Epidermal melanocyte (primary cell): ENCODE measurements around the gene GPR17.

ENCODE experiments used
- DNase-seq: peaks from one replicate; pipeline ENCODE4 v3.0.0; 2011; ENCODE audit warnings: low spot score; ENCODE audit not compliant: insufficient read length

GPR17 gene

DNA sequence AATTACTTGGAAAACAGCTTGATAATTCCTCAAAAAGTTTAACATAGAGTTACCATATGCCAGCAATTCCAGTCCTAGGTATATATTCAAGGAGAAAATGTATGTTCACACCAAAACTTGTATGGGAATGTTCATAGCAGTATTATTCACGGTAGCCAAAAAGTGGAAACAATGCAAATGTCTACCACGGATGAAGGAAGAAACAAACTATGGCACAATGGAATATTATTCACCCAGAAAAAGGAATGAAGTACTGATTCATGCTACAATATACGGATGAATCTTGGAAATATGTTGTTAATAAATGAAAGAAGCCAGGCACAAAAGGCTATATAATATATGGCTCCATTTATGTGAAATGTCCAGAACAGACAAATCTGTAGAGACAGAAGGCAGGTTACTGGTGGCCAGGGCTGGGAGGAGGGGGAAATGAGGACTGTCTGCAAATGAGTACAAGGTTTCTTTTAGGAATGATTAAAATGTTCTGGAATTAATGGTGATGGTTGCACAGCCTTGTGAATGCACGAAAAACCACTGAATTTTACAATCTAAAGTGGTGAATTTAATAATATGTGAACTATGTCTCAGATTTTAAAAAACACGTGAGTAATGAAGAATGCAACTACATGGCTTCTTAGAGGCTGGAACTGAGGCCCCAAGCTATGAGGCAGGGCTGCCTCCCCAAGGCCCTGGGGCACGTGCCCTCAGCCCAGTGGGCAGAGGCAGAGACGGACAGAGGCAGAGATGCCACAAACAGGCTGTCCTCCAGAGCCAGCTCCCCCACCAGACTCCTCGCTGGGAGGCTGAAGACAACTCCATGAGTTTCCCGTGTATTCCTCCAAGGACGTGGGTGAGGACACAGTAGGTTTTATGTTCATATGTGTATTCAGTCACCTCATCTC, 24.4 kb downstream of the GPR17 start:
- DNase-seq, result no peak

DNA sequence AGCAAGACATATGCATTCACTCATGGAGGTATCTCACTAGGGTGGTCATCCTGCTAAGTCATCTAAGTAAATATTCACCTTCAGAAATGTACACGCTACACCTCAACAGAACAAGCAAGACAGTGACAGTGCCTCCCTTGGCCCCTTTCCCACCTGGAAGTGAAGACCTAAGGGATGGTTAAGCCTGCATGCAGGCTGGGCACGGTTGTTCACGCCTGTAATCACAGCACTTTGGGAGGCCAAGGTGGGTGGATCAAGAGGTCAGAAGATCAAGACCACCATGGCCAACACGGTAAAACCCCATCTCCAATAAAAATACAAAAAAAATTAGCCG, 25.0 kb downstream of the GPR17 start:
- no peak for DNase-seq

DNA sequence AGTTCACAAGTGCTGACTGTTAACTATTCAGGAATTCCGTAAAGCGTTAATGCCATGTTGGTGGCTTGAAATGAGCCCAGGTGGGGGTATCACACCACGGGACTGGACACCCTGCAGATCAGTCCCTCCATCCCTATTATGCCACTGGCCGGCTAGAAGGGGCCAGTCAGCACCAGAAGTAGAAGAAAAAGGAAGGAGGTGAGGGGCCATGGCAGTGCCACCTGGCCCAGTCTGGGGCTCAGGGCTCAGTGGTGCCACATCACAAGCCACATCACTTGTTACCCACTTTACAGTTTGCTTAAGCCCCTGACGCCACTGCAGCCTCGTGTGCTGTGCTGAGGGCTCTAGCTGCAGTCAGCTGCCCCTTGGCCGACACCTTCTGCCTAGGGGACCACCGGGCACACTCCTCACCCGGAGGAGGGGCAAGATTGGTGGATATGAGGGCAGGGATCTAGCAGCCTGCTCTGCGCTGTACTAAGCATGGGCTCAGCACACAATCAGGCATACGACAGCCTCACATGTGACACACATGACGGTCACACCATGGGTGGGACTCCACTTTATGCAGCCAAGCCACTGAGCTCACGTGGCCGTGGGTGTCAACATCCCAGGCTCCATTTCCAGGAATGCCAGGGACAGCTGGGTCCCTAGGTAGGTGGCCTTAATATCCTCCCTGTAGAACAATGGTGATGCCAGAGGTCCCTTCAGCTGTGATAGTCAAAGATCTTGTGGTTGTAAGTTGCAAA, 25.8 kb downstream of the GPR17 start:
- no peak for DNase-seq

DNA sequence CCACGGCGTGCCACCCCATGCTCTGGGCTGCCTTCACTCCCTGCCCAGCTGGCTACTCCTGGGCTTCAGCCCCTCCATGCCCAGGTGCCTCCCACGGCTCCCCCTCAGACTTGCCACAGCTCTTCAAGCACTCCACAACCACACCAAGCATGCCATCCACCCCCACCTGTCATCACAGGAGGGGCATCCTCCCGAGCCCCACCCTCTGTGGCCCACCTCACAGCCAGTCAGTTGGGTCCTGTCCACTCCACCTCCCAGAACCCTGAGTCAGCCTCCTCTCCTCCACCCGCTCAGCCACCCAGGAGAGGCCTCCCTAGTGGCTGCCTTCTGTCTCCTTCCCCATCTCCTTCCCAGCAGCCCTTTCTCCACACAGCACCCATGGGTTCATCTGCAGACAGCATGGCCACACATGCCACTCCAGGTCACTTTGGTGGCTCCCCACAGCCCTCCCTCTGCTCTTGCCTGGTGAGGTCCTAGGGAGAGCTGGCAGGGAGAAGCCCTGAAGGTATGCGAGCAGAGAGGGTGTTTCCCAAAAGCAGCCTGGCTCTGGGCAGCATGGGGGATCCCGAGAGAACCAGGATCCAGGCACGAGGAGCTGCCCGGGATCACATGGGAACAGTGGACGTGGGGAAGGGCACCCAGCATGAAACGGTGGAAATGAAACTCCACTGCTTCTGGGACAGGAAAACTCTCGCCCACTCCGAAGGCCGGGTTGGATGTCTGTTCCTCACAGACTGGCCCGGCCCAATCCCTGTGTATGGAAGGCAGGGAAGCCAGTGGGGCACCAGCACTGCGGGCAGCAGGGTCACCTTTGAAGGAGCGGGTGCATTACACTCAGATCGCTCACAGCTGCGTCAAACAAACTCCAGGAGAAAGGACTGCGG, 26.6 kb downstream of the GPR17 start:
- DNase-seq, result no peak

DNA sequence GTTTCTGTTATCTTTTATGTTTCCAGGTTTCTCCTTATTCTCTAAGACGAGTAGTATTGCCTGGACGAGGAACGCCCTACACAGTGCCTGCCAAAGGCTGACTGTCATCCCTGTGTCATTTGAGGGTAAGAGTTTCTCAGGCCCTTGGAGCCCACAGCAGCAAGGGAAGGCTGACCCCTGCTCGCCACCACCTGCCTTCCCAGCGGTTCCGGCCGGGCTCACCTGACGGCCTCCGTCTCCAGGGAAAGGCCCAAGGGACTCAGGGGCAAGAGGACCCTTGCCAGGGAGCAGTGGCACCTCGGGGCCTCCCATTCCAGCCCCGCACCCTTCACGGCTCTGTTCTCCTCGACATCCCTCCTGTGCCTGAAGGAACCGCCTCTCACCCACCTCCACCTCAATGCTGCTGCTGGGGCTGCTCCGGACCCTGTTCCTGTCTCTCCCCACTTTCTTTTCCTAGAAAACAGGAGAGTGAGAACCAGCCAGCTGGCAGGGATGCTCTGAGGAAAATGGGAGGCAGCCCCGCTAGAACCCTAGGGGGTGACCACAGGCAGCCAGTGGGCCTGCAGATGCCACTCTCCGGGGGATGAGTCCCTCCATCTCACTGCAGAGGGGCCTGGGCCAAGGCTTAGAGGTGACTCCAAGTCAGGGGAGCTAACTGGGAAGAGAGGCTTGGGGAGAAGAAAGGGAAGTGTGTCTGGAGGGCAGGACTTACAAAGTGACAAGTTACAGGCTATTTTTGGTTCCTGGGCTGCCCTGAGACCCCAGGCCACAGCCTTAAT, 27.5 kb downstream of the GPR17 start:
- DNase-seq, result no peak

DNA sequence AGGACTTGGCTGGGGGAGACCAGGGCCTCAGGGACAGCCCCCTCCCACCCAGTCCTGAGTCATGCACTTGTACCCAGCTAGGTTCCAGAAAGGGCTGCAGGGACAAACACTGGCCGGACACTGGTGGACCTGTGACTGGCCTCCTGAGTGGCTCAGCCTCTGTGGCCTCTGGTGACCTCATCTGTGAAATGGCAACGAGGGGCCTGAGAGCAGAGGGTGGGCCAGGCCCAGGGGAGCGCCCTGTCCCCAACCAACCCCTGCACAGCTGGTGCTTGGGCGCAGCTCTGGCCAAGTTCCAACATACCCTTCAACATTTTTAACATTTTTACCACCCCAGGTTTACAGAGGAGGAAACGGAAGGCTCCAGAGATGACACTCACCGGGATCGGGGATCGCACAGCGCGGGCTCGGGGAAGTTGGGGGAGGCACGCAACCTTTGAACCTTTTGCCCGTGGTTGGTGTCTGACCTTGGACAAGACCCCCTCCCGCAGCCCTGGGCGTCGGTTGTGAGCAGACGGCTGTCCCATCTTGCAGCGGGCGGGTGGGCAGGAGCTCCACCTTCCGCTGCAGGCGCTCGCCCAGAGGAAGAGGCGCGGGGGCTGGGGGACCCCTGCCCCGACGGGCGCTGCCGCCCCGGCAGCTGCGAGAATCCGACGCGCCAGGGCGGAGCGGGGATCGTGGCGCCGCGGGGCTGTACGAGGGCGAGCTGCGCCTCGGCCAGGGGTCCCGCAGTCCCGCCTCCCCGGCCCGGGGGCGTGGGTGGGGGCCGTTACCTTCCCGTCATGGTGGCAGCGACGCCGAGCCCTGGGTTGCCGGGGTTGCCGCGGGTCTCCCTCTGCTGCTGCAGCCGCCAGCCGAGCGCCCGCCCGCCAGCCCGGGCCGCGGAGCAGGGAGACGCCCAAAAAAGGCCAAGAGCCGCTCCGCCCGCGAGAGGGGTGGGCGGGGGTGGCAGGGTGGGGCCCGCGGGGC, 28.6 kb downstream of the GPR17 start:
- no peak for DNase-seq

DNA sequence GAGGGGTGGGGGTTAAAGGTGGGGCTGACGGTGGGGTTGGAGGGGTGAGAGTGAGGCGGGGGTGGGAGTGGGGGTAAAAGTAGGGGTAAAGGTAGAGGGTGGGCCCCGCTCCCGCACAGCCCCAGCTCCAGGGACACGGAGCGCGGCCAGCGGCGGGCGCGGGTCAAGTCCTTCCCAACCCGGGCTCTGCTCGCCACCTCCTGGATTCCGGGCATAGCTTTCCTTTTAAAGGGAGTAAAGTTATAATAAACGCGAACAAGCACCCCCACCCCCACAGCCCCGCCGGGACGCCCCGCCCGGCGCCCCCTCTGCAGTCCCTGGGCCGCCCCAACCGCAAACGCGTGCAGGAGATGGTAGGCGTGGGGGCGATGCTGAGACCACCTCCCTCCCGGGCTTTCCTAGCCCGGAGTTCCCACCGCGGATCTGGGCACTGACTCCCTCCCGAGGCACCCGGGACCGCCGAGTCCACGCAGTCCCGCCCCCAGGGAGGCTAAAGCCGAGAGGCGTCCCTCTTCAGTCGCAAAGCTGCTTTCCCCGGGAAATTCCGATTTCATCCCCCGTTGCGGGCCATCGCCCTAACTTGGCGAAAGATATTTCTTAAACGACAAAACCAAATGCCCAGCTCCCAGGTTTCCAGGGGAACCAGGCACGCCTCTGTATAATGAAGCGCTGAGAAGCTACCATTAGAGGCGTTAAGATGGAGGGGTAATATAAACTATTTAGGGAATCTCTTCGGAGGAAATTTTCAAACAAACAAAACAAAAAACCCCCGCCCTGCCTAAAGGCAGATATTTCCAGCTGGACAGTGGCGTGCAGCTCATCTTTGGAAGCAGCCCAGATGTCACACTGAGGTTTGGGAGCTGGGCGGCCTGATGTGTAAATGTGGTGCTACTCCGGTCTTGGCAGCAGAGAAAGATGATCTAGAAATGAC, 29.6 kb downstream of the GPR17 start, which contains the start of gene LIMS2:
TSS of gene LIMS2 (minus strand) at position 200 of the 931 bp plus-strand sequence. CDS start 506 bp downstream, outside the sequence.
- DNase-seq, result peak; percentile 80

DNA sequence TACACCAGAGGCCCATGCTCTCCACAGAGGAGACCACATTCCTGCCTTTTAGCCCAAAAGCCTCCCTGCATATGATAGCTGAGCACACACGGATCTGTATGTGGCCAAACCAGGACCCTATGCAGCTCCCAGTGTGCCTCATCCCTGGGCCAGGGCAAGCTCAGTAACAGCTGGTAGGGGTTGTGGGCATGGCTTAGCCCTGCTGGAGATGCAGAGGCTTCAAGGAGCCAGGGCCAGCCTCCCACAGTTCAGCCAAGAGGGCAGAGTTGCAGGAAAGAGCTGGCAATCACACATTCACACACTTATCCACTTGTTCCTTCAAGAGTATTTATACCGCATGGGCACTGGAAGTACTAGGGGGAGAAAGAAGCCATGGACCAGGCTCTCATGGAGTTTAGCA, 31.0 kb downstream of the GPR17 start:
- no peak for DNase-seq

DNA sequence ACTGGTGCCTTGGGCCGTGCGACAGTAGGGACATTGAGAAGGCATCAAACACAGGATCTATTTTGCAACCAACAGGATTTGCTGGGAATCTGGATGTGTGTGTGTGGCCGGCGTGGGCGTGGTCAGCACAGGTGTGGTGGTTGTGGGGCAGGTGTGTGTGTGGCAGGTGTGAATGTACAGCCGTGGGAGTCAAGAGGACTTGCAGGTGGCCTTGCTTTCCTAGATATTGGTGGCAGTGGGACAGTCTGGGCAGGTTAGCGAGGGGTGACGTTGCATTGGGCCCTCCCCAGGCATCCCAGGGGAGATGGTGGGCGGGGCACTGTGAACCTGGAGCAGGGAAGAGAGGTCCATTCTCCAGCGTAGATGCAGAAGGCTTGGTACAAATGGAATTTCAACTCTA, 32.6 kb downstream of the GPR17 start:
- DNase-seq, result no peak

DNA sequence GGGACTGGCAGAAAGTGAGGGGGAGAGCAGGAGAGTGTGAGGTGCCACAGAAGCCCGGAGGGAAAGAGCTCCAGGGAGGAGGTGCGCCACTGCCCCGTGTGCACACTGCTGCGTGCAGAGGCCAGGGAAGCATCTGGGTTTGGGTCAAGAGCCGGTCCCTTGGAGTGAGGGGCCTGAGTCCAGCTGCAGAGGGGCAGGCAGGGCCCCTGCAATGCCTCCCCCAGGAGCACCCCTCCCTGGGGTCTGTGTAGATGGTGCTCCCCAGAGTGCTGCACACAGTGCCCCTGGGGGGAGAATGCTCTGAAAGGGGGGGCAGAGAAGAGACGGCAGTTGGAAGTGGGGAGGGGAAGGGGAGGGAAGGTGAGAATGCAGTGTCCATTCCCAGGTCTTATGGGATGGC, 33.0 kb downstream of the GPR17 start:
- DNase-seq, result no peak

DNA sequence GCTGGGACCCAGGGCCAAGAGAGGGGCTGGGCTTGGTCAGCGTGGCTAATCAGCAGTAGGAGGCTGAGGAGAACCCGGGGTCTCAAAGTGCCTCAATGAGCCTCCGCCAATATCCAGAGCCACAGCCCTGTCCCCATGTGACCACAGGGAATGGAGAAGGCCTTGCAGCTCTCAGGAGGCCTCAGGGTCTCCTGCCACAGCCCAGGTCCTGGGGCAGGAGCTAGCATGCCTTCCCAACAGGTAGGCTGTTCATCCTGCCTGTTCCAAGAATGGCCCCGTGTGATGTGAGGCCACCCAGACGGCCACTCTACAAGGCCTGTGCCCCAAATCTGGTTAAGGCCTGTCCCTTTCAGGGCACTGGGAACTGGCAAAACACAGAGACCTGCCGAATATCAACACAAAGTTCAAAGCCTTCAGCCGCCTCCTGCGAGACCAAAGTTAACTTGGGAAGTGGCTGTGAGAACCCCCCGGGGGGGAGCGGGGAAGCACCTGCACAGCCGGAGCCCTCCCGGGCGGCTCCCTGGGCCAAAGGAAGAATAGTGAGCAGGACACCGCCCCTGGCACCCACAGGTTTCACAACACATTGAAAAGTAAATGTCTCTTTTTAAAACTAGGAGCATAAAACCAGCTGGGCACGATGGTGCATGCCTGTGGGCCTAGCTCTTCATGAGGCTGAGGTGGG, 33.9 kb downstream of the GPR17 start:
- DNase-seq, result no peak

DNA sequence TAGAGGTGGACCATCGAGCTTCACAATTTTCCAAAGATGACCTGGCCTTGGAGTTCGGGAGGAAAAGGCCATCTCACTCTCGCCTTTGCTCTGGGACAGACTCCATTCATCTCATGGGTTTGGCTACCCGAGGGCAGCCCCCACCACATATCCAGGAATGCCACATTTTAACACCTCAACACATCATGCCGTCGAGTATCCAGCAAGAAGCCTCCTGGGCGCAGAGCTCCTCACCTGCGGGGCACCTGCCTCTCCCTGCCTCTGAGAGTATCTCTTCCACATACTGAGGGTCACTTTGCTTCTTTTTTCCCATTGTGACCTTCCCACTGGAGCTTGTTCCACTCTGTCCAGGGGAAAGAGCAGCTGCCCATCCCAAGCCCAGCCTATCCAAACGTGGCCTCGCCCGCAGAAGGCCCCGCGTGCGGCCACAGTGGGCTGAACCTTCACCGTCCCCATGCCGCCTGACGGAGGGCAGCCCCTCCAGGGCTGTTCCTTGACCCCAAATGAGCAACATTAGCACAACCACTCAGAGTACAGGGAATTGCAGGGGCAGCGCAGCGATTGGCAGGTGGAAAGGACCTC, 34.8 kb downstream of the GPR17 start:
- no peak for DNase-seq

DNA sequence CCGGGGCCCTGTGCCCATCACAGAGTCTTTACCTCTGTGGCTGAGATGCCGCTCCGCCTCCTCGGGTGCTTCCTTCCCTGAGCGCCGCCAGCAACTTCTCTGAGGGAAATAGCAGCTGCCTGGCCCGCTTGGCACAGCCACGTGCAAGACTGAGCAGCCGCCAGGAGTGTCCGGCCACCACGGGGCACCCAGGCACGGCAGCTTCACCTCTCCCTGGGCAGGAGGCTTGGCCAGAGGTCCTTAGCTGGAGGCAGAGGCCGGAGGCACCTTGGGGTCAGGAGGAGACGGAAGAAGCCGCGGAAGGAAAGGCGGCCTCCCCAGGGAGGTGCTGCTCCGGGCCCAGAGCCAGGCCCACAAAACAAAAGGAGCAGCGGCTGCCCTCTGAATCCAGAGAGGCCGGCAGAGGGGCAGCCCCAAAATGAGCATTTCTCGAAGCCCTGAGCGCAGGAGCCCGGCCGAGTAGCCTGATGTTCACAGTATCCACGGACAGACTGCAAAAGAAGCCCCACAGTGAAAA, 35.4 kb downstream of the GPR17 start:
- DNase-seq, result no peak

DNA sequence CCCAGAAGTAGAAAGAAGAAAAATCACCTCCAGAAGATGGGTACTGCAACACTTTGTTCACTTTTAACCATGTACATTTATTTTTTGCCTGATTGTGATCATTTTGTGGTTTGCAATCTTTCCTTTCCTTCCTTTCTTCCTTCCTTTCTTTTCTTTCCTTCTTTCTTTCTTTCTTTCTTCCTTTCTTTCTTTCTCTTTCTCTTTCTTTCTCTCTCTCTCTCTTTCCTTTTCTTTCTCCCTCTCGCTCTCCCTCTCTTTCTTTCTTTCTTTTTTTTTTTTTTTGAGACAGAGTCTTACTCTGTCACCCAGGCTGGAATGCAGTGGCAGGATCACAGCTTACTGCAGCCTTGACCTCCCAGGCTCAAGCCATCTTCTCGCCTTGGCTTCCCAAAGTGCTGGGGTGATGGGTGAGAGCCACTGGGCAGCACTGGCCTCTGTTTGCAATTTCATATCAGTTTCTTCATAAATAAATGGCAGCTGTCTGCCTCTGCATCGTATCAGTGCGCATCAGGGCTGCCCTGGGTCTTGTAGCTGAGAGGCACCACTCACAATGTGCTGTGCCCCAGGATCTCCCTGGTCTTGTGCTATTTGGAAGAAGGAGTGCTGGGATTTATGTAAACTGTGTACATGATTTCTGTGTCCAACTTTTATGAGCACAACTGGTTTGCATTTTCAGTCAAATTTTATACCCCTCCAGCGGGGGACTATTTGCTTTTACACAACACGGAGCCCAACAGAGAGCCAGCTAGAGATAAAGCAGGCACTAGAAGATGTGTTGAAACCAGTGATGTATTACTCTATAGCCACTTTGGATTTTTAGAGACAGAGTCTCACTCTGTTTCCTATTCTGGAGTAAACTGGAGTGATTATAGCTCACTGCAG, 36.3 kb downstream of the GPR17 start:
- DNase-seq, result no peak

DNA sequence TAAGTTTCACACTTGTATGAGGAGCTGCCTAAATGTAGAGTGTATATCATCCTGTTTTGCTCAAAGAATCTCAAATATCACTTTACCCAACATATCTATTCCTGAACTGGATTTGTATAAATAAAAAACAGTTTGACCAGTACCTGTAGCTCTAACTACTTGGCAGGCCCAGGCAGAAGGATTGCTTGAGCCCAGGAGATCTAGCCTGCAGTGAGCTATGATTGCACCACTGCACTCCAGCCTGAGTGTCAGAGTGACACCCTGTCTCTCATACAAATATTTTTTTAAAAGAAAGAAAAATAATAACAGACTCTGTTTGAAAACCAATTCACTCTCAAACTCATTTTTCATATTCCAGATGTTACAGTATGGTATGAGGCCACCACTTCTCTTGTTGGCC, 37.1 kb downstream of the GPR17 start:
- no peak for DNase-seq

DNA sequence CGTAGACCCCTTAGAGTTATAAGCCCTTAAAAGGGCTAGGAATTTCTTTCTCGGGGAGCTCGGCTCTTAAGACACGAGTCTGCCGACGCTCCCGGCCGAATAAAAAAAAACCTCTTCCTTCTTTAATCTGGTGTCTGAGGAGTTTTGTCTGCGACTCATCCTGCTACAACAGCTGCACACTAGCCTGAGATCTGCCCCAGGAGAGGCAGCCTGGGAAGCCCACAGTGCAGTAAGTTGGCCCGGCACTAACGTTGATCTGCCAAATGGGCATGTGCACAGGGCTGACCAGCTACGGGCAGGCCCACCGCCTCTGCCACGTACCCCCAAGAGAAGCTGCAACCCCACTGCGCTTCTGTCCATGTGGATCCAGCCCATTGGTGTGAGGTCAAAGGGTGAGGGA, 37.8 kb downstream of the GPR17 start:
- DNase-seq, result no peak
